A204.1 (cell line): ENCODE results near the gene CHST13.

Source experiments
- FAIRE-seq: peaks from 2 replicates; lab custom pipeline; 2012; peaks lifted over from hg19 to GRCh38; lab: Jason Lieb, UNC

Gene CHST13

DNA sequence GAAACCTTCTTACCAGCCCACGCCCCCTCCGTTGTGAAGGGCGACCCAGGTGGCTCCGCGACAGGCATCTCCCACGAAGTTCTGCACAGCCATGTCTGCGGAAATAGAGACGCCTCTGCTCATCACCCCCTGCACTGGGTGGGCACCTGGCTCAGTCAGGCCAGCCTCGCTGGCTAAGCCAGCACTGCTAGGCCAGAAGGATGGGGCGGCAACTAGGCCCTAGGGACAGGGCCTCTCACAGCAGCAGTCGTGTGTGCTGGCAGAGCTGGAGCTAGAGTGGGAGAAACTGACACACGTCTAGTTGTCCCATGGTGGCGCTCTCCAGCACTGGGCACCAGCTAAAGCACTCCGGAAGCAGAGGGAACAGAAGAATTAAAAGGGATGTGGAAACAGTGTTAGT lies 35.8 kb upstream of the CHST13 start:
- no peak for FAIRE-seq

DNA sequence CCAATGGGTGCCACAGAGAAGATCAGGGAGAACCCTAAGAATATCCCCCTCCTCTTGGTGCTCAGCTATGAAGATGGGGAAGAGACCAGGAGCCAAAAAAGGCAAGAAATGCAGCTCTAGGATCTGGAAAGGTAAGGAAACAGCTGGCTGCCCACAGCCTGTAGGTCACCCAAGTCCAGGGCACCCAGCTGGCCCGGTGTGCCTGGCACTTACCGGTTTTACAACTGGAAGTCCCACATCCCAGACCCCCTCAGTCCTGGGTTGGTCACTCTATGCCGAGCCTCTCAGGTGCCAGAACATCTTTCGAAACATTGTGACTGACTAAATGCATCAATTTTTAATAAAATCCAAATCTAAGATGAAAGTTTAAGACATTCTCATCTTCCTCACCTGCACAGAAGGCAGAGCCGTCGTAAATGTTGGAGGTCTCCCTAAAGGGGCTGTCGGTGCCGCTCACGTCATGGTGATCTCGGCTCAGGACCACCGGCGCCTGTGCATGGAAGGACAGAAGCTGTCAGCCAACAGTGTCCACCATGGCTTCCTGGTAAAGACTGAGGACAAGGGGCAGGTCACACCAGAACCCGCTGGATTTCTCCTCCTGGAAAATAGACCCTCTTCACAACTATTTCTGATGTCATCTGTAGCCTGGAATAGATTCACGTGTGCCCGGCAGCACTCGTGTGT lies 34.9 kb upstream of the CHST13 start:
- no peak for FAIRE-seq

DNA sequence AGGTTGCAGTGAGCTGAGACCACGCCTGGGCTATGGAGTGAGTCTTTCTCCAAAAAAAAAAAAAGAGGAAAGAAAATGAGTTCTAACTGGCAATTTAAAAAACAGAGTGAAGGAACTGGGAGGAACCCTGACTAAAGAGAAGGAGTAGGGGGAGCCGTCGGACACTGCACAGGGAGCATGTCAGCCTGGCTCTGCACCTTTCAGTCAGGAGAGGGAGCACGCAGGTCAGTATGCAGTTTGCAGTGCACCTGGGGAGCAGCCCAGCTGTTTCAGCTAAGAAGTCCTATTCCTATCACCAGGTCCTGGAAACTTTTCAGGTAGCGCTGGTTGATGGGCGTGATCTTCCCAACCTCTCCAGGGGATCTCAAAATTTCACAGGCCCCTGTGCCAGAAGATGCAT lies 33.3 kb upstream of the CHST13 start:
- FAIRE-seq, result no peak

DNA sequence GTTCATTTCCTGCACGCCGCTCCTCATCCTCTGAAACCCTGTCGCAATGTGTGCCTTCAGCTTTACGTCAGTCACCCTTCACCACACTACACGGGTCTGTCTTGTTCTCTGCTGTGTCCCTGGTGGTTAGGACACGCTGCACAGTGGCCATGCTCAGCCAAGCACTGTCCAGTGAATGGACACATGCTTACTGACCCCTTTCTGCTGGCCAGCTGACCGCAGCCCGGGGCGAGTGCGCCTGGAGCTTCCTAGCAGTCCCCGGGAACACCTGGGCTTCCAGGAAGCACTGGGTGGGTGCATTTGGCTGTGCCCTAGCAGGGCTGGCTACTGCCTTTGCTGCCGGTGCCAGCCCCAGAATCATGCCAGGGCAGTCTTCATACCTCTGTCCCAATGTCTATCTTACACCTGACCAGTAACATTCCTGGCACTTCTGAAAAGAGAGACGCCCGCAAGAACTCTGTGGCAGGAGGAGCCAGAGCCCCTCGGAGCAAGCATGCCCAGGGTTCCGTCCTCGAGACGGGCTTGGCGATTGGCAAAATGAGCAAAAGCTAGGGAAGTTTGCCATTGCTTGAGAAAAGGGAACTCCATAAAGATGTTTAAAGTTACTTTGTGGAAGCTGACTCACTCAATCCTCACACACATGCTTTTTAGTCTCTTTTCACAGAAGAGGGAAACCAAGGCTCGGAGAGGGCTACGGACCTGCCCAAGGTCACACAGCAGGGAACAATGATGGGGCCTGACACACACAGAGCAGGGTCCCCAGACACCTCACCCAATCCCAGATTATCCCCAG lies 32.5 kb upstream of the CHST13 start:
- no peak for FAIRE-seq

DNA sequence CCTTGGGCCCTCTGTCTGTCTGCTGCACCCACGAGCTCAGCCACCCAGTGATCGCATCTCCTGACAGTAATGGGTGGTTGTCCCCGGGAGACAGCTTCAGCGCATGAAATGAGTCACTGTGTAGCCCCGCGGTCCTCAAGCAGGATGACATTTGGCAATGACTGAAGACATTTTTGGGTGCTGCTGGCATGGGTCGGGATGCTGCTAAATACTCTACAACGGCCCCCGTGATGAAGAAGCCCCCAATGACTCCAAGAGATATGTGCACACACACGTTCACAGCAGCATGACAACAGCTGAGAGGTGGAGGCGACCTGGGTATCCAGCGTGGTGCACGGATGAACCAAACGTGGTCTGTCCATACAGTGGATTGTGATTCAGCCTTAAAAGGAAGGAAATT lies 30.9 kb upstream of the CHST13 start:
- FAIRE-seq, result no peak

DNA sequence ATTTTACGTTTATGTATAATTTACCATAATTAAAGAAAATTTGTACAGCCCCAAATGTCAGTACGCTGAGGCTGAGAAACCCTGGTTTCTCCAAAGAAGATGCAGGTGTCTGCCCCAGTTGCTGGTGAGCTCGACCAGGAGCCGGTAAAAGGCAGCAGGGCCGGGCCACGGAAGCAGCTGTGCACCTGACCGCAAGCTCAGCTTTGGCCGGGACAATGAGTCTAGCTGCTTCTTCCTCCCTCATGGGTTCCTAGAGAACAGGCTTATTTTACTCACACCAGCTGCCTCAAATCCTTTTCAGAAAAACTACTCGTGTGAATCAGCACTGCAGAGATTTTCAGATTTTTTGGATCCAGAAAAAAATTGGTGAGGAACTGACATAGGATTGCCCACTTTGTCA lies 30.2 kb upstream of the CHST13 start:
- no peak for FAIRE-seq

DNA sequence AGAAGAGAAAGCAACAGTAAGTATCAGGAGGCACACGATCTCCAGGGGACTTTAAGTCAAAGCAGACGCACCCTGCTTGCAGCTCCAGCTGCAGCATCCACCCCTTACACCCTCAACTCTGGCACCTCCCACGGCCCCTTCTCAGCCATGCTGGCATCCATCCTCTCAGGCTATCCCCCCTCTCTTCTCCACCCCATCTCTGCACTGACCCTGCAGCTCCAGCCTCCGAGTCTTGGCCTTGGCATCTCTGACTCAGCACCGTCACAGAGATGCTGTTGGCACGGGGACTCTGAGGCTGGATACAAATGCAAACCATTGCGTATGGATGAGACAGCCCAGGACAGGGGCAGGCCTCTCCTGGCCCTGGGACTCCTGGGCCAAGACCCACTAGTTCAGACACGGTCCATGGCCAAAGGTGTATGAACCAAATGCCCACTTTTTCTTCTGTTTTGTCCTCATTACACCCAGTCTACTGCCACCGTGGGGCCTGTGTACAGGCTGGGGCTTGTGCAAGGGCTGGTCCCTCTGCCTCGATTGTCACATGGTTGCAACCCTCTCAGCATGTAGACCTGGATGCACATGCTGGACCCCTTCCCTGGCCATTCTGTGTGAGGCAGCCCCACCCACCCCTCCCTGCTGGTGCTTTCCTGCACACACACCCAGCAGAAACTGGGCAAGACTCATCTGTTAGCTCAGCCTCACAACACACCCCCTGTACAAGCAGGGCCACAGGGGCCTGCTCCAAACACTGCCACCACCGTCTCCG lies 29.6 kb upstream of the CHST13 start:
- no peak for FAIRE-seq

DNA sequence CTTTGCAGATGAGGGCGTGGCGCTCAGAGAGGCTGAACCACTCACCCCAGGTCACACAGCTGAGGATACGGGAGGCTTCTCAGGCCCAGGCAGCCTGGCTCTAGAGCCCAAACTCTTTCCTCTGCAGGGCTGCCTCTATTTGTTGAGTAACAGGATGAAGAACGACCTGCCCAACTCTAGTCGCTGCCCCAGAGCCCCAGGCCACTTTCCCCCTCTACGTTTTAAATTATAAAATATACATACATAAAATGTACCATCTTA lies 29.1 kb upstream of the CHST13 start:
- no peak for FAIRE-seq

DNA sequence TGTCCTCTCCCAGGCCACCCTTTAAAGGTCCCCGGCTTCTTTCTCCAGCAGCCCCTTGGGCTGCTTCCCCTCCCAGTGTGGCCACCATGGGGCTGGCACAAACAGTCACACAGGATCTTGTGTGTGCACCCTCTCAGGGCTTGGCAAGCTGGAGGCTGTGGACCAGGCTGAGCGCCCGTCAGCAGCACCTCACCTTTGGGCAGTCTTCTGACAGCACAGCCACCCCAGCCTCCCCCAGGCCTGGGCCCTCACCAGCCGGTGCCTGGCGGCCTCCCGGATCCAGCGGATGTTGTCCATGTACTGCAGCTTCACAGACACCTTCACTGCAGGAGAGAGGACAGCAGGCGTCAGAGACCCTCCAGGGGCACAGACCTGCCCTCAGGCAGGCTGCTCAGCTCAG lies 28.2 kb upstream of the CHST13 start:
- FAIRE-seq, result no peak

DNA sequence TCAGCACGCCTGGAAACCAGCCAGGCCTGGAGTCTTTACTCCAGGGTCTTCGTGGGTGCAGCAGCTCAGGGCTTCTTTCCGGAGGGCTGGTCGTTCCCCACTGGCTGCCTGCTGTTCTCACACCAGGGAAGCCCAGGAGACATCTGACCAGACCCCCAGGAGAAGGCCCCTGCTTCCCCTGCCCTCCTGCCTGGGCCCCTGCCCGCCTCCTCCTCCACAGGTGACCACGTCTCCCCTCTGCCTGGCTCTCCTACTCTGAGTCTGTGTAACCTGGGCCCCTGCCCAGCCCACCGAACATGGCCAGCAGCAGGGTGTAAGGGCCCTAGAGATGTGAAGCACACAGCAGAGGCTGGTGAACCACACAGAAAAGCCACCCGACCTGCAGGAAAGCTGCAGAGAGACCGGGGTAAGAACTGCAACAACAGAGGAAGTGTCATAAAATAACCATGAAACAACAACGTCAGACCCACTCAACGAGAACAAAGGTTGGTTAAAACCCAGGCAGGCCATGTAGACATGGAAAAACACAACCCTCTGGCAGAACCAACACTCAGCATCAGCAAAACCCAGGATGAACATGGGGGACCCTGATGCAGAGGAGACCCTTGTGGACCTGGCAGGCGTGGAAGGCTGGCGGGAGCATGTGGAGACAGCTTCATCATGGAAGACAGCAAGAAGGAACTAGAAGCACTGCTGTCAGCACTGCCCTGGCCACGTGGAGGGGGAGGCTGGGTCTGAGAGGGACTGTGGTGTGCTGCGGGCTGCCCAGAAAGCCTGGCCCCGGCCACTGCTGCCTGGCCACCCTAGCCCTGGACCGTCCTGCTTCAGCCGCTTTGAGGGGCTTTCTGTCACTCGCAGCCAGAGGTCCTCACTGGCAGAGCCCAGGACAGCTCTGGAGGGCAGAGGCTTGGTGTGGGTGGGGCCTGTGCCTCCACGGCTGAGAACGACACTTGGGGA lies 26.8 kb upstream of the CHST13 start:
- FAIRE-seq, result no peak

DNA sequence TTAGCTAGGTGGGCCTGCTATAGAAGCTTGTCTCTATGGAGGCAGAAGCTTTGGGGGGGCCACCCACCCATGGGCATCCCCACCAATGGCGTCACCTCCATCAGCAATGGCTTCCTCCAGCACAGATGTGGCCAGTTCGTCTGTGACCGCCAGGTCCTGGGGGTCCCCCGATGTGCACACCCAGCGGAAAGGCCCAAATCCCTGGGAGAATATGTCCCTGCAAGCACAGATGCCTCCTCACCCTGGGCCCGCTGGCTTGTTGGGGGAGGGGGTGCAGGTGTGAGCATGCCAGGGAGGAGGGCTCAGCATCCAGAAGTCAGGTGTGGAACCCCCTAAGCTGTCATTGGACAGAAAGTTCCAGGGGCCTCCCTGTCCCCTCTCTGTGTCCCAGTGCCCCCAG lies 26.0 kb upstream of the CHST13 start:
- no peak for FAIRE-seq

DNA sequence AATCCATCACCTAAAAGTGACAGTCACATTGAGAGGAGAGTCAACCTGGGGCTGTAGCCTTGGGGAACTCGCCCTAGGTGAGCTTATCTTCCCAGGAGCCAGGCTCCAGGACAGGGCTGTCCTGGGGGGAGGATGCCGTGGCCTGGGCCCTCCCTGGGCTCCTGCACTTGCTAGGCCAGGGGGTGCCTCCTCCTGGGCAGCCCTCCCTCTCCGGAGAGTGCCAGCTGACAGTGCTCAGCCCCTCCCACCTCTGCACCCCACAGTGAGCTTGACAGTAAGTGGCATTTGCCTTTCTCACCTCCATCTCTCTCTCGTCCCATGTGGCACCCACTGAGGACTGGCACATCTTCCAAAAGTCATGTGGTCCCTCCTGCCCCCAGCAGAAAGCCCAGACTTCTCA lies 25.5 kb upstream of the CHST13 start:
- FAIRE-seq, result no peak

DNA sequence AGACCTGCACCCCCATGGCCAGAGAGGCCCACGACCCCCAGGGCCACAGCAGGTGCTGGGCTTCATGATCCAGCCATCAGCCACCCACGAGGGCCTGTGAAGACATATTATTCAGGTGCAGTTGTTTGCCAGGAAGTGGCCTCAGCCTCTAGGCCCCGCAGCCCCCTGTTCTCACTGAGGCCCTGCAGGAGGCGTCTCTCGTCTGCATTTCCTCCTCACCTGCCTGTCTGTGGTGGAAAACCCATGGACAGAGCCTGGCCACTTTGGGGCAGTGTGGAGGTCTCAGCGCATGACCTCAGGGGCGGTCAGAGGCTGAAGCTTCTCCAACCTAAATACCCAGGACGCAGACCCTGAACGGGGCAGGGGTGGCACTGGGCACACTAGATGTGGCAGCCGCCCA lies 25.0 kb upstream of the CHST13 start:
- FAIRE-seq, result no peak

DNA sequence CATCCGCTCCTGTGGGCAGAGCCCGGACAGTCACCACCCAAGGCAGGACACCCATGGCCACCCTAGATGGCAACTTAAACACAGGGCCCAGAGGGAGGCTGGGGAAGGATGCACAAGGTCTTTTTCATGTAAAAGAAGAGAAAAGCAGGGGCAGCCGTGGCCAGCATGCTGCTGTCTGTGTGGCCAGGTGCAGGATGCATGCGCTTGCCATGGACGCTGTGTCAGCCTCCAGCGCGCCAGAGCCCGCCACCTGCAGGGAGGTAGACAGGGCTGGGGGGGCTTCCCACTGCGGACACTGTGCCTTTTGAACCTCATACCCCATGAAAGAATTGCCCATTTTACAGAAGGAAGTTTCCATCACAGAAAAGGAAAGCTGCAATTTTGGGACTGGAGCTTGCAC lies 24.6 kb upstream of the CHST13 start:
- FAIRE-seq, result no peak

DNA sequence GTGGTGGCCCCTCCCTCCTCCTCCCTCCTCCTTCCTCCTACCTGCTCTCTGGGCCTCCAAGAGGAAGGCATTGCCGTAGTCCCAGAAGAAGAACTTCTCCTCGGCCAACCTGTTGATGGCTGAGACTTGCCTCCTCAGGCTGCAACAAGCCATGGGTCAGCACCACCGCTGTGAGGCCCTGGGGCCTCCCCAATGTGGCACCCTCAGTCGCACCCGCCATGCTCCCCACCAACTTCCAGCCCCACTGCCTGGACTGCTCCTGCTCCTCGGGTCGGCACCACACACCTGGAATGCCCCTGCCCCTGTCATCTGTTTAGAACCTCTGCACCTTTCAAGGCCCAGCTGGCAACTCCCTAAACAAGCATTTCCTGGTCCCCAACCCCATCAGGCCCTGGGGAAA lies 23.9 kb upstream of the CHST13 start:
- FAIRE-seq, result no peak

DNA sequence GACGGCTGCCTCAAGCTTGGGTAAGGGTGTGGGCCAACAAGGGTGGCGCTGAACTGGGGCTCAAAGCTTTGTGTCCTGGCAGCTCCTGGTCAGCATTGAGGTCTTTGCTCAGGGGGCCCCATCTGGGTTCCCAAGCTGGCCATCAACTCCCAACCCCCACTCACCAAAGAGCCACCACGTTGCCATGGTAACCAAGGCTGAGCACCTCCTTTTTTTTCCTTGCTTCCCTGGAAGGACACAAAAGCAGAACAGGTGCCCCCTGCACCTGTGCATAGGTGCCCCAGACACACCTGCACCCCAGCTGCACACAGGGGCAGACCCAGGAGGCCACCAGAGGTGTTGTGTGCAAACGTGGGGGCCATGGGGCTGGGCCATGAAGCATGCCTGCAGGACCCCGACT lies 22.9 kb upstream of the CHST13 start:
- FAIRE-seq, result no peak

DNA sequence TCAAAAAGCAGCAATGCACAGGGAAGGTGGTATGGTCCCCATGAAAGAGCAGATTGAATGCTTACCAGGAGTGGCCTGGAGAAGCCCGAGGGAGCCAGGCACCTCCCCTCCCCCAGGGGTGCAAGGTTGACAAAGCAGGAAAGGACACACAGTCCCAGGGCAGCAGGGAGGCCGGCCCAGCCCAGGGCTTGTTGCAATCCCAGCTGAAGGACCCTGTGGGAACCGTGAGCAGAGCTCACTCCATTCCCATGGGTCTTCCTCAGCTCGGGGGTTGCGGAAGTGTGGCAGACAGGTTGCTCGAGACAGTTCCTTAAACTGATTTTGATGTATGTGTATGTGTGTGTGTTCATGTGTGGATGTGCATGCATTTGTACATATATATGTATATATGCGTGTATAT lies 22.2 kb upstream of the CHST13 start:
- FAIRE-seq, result no peak

DNA sequence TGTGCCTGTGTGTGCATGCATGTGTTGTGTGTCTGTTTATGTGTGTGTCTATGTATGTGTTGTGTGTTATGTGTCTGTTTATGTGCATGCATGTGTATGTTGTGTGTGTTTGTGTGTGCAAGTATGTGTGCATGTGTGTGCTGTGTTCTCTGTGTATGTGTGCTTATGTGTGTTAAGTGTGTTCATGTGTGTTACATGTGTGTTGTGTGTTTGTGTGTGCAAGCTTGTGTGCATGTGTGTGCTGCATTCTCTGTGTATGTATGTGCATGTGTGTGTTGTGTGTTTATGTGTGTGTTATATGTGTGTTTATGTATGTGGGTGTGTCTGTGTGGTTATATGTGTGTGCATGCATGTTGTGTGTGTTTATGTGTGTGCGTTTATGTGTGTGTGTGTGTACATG lies 21.3 kb upstream of the CHST13 start:
- FAIRE-seq, result no peak

DNA sequence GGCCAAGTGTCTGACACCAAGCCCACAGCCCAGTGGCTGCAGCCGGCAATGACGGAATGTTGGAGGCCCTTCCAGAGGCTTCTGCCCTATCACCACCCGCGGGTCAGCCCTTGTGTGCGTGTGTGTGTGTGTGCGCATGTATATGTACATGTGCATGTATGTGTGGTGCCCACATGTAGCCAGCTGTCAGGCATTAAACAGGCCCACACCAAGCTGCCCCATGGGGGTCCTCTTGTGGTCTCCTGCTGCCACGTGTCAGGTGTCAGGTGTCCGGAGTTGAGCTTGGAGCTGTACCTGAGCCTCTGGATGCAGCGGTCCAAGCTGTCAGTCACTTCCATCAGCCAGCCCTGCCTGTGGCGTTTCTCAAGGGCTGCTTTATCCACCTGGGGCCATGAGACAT lies 20.3 kb upstream of the CHST13 start:
- FAIRE-seq, result no peak

DNA sequence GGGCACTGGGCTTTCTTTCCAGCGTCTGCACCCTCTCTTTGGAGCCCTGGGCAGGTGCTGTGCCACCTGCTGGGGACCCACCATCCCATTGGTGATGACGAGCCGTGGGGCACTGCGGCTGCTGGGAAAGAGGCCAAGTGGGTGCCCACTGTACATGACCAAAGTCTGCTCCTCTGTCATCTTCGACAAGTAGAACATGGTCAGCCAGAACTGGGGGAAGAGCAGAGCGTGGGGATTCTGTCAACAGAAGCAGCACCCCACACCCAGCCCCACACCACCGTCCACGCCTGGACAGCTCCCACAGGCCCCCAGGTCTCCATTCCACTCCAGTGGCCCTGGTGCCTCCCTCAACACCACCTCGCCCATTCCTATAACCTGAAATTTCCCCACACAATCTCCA lies 16.1 kb upstream of the CHST13 start:
- no peak for FAIRE-seq

DNA sequence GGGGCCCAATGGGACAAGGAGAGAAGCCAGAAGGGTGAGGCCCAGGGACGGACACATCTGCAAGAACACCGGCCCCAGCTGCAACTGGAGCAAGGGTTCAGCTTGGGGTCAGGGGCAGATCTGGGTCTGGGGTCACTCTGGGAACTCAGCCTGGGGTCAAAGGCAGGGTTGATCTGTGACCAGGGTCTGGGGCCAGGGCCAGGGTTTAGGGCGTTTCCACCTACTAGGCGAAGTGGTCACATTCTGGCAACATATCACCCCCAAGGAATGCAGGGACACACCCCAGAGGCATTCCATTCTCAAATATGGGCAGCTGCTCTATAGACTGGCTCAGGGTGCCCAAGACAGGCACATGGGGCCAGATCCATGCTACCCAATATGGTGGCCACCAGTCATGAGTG lies 15.4 kb upstream of the CHST13 start:
- FAIRE-seq, result no peak

DNA sequence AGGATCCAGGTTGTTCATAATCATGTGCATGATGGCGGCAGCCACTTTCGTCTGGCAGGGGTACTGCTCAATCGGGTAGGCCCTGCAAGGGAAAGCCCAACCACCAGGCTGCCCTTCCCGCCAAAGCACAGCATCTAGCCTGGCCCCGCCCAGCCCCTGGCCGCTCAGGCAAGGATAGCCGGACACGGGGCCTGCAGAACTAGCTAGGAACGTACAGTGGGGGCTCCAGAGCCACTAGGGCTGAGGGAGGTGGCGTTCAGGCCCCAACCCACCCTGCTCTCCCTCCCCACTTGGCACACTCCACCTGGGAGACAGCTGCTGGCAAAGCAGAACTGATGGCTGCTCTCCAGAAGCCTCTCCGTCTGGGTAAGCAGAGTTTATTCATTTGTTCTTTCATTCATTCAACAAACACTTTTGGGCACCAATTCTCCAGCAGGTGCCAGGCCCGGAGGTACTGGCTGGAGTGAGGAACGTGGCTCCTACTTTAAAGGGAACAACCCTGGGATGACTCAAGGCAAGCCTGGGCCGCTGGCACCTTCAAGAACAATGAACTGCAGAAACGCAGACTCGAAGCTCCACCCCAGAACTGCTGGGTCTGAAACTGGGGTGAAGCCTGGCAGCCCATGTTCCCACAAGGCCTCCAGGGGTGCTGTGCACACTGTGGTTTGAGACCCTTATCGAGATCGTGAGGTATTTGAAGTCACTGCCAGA lies 14.2 kb upstream of the CHST13 start:
- no peak for FAIRE-seq
